Neural progenitor cell (in vitro differentiated cells): ENCODE results near the gene RNF214. TPM values are rescaled to one million over a fixed set of nuclear protein-coding genes. Genes with fewer than 3 reads are reported as not detected.

Experiments
- DNase-seq: peaks from one replicate; pipeline ENCODE4 v3.0.0-alpha.2; 2016; ENCODE audit warnings: low spot score
- H2AFZ ChIP-seq: fragments of 200-600 bp; sonication (generic); replicated peaks from 2 replicates; pipeline ENCODE4 v1.6.1; 2016; ENCODE audit warnings: antibody characterized with exemption
- H3F3A ChIP-seq: fragments of 200-600 bp; sonication (generic); 2 replicates; pipeline ENCODE4 v1.6.1; 2016; ENCODE audit warnings: antibody characterized with exemption, low read depth
- H3K27ac ChIP-seq: fragments of 200-600 bp; sonication (generic); 2 replicates; pipeline ENCODE4 v1.5.1; 2016; ENCODE audit warnings: mild to moderate bottlenecking
- H3K27me3 ChIP-seq: fragments of 200-600 bp; sonication (generic); 2 replicates; pipeline ENCODE4 v1.6.1; 2016; ENCODE audit warnings: mild to moderate bottlenecking, moderate library complexity
- H3K36me3 ChIP-seq: fragments of 200-600 bp; sonication (generic); 2 replicates; pipeline ENCODE4 v1.5.1; 2016
- H3K4me1 ChIP-seq: fragments of 200-600 bp; sonication (generic); 2 replicates; pipeline ENCODE4 v1.6.1; 2016; ENCODE audit warnings: mixed run types
- H3K4me2 ChIP-seq: fragments of 200-600 bp; sonication (generic); 2 replicates; pipeline ENCODE4 v1.6.1; 2016
- H3K4me3 ChIP-seq: fragments of 200-600 bp; sonication (generic); 2 replicates; pipeline ENCODE4 v1.5.1; 2016
- H3K79me2 ChIP-seq: fragments of 200-600 bp; sonication (generic); 2 replicates; pipeline ENCODE4 v1.6.1; 2016; ENCODE audit warnings: low read depth
- H3K9ac ChIP-seq: fragments of 200-600 bp; sonication (generic); 2 replicates; pipeline ENCODE4 v1.6.1; 2016
- H3K9me3 ChIP-seq: fragments of 200-600 bp; sonication (generic); 2 replicates; pipeline ENCODE4 v1.5.1; 2016; ENCODE audit warnings: low read depth
- H4K20me1 ChIP-seq: fragments of 200-600 bp; sonication (generic); 2 replicates; pipeline ENCODE4 v1.6.1; 2016; ENCODE audit warnings: low read depth
- H3K27ac Mint-ChIP-seq: 3 replicates; pipeline ENCODE4 v1.8.0; 2021; ENCODE audit warnings: mixed read lengths
- H3K27me3 Mint-ChIP-seq: 2 replicates; pipeline ENCODE4 v1.8.0; 2022; ENCODE audit warnings: low read depth, mild to moderate bottlenecking, inconsistent platforms, moderate library complexity, mixed read lengths; ENCODE audit not compliant: insufficient read depth
- H3K36me3 Mint-ChIP-seq: 3 replicates; pipeline ENCODE4 v1.8.0; 2021; ENCODE audit warnings: mixed read lengths
- H3K4me1 Mint-ChIP-seq: 3 replicates; pipeline ENCODE4 v1.8.0; 2021; ENCODE audit warnings: mixed read lengths
- H3K4me3 Mint-ChIP-seq: 3 replicates; pipeline ENCODE4 v1.8.0; 2021; ENCODE audit warnings: mild to moderate bottlenecking, moderate library complexity, mixed read lengths
- H3K9me3 Mint-ChIP-seq: 3 replicates; pipeline ENCODE4 v1.8.0; 2020; ENCODE audit warnings: mixed read lengths
- EZH2 ChIP-seq: fragments of 200-600 bp; sonication (generic); IDR thresholded peaks from 2 replicates; pipeline ENCODE4 v1.6.1; 2017; ENCODE audit warnings: antibody characterized with exemption, mild to moderate bottlenecking, moderate library complexity
- EZH2phosphoT487 ChIP-seq: fragments of 200-600 bp; sonication (generic); IDR thresholded peaks from 2 replicates; pipeline ENCODE4 v1.6.1; 2017; ENCODE audit warnings: antibody characterized with exemption
- total RNA-seq: library from RNA; depleted of rRNA; stranded (reverse); fragments of >200 nt; gene quantifications from 2 replicates; pipeline ENCODE4 v1.2.3, GENCODE V29; 2015; ENCODE audit warnings: low replicate concordance
- TF ChIP-seq, protein P1 (sequence below): fragments of 200-600 bp; sonication (generic); IDR thresholded peaks from 2 replicates; pipeline ENCODE4 v1.5.1; 2017; ENCODE audit warnings: antibody characterized with exemption, mild to moderate bottlenecking

RNF214 gene
- total RNA-seq, 1 donor from 2014 or later, result 43.6 TPM

GRCh38 chr11:117292616-117293015 lies 60.1 kb downstream of the RNF214 start:
- H3K27me3 Mint-ChIP-seq, result no peaks in the 10 kb centered on the region
- no peaks in the 10 kb centered on the region for H3K9me3 Mint-ChIP-seq
- no peak for DNase-seq
- H3K36me3 Mint-ChIP-seq, result peaks cover 18% of the 10 kb centered on the region
- Histone ChIP-seq H4K20me1 (no peaks in the 10 kb centered on the region), H3K79me2 (no peaks in the 10 kb centered on the region), H3K9ac (no peak overlapping the region), H2AFZ (no peak overlapping the region), H3K4me2 (no peak overlapping the region), H3F3A (peaks cover 8% of the 10 kb centered on the region), H3K4me3 (no peak overlapping the region), H3K36me3 (no peaks in the 10 kb centered on the region), H3K27ac (no peak overlapping the region), H3K9me3 (no peaks in the 10 kb centered on the region), H3K4me1 (no peaks in the 10 kb centered on the region), H3K27me3 (no peaks in the 10 kb centered on the region)
- TF ChIP-seq EZH2phosphoT487, result no peak
- no peak for TF ChIP-seq EZH2
- TF ChIP-seq, protein P1, sequence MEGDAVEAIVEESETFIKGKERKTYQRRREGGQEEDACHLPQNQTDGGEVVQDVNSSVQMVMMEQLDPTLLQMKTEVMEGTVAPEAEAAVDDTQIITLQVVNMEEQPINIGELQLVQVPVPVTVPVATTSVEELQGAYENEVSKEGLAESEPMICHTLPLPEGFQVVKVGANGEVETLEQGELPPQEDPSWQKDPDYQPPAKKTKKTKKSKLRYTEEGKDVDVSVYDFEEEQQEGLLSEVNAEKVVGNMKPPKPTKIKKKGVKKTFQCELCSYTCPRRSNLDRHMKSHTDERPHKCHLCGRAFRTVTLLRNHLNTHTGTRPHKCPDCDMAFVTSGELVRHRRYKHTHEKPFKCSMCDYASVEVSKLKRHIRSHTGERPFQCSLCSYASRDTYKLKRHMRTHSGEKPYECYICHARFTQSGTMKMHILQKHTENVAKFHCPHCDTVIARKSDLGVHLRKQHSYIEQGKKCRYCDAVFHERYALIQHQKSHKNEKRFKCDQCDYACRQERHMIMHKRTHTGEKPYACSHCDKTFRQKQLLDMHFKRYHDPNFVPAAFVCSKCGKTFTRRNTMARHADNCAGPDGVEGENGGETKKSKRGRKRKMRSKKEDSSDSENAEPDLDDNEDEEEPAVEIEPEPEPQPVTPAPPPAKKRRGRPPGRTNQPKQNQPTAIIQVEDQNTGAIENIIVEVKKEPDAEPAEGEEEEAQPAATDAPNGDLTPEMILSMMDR, result no peak
- H3K4me3 Mint-ChIP-seq, result no peak overlapping the region
- no peaks in the 10 kb centered on the region for H3K4me1 Mint-ChIP-seq
- no peak overlapping the region for H3K27ac Mint-ChIP-seq

- H3K4me1 Mint-ChIP-seq, result peaks cover 16% of the 10 kb centered on the region
- H3K27ac ChIP-seq, result no peak overlapping the region
Observed at GRCh38 chr11:117295438-117296137, 63.1 kb downstream of the RNF214 start.

GRCh38 chr11:117296881-117297280 lies 64.4 kb downstream of the RNF214 start:
- Histone ChIP-seq H3K27me3 (no peaks in the 10 kb centered on the region), H3K9me3 (no peaks in the 10 kb centered on the region), H3K4me2 (no peak overlapping the region), H3K9ac (no peak overlapping the region), H4K20me1 (no peaks in the 10 kb centered on the region), H3F3A (peaks cover 32% of the 10 kb centered on the region), H2AFZ (no peak overlapping the region), H3K79me2 (no peaks in the 10 kb centered on the region), H3K4me1 (peaks cover 22% of the 10 kb centered on the region), H3K27ac (no peak overlapping the region), H3K36me3 (no peaks in the 10 kb centered on the region), H3K4me3 (no peak overlapping the region)
- DNase-seq, result no peak
- Mint-ChIP-seq H3K9me3 (no peaks in the 10 kb centered on the region), H3K27ac (no peak overlapping the region), H3K36me3 (no peaks in the 10 kb centered on the region), H3K27me3 (peaks cover 4% of the 10 kb centered on the region), H3K4me1 (peaks cover 22% of the 10 kb centered on the region), H3K4me3 (no peak overlapping the region)
- TF ChIP-seq EZH2 (no peak), EZH2phosphoT487 (no peak)
- TF ChIP-seq, protein P1, result no peak

More at GRCh38 chr11:117295438-117296137, 63.1 kb downstream of the RNF214 start:
- no peak overlapping the region for H3K27ac Mint-ChIP-seq
- peaks cover under 1% of the 10 kb centered on the region for H3K27me3 Mint-ChIP-seq
- H4K20me1 ChIP-seq, result no peaks in the 10 kb centered on the region
- H3K4me1 ChIP-seq, result peaks cover 17% of the 10 kb centered on the region
- no peaks in the 10 kb centered on the region for H3K36me3 ChIP-seq
- no peaks in the 10 kb centered on the region for H3K79me2 ChIP-seq
- no peaks in the 10 kb centered on the region for H3K9me3 ChIP-seq
- TF ChIP-seq EZH2phosphoT487 (no peak), EZH2 (no peak)
- TF ChIP-seq, protein P1, result no peak
- H3F3A ChIP-seq, result peaks cover 26% of the 10 kb centered on the region
- no peak for DNase-seq
- H3K4me3 ChIP-seq, result no peak overlapping the region
- H3K4me3 Mint-ChIP-seq, result no peak overlapping the region
- peaks cover 8% of the 10 kb centered on the region for H3K36me3 Mint-ChIP-seq
- no peak overlapping the region for H3K4me2 ChIP-seq
- no peaks in the 10 kb centered on the region for H3K9me3 Mint-ChIP-seq
- H3K9ac ChIP-seq, result no peak overlapping the region
- H2AFZ ChIP-seq, result no peak overlapping the region
- no peaks in the 10 kb centered on the region for H3K27me3 ChIP-seq
